ACHN (cell line): ENCODE measurements around the gene MTARC1.

ENCODE experiments used
- DNase-seq: peaks from one replicate; pipeline ENCODE4 v3.0.0-alpha.2; 2015
- in situ Hi-C: cut with HindIII; loops from 2 replicates; pipeline ENCODE4 v1.10.0; 2017; ENCODE audit warnings: low sequenced_read_pairs, low pct_ligation_motif_present, low pct_unique_long_range_greater_than_20kb

The MTARC1 gene

DNA sequence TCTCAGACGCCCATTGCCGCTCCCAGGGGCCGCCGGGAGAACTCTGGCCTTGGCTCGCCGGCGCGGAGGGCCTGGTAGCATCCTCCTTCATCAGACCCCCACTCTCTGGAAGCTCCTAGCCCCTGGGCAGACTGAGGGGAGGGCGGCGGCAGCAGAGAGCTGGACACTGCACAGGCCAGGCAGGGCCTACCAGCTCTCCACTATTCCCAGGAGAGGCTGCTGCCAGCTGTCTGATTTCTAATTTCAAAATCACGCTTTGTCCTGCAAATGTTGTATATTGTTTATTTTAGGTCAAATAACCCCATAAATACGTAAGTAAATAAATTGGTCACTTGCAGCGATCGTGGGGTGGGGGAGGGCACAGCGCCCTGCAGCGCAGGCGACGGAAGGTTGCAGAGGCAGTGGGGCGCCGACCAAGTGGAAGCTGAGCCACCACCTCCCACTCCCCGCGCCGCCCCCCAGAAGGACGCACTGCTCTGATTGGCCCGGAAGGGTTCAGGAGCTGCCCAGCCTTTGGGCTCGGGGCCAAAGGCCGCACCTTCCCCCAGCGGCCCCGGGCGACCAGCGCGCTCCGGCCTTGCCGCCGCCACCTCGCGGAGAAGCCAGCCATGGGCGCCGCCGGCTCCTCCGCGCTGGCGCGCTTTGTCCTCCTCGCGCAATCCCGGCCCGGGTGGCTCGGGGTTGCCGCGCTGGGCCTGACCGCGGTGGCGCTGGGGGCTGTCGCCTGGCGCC is at the start of gene MTARC1:
TSS of gene MTARC1 (plus strand) at position 577 of the 732 bp plus-strand sequence. CDS start at position 609, 32 bp downstream.
- in situ Hi-C loops, result no loop called here
- DNase-seq, result peak; percentile 79

DNA sequence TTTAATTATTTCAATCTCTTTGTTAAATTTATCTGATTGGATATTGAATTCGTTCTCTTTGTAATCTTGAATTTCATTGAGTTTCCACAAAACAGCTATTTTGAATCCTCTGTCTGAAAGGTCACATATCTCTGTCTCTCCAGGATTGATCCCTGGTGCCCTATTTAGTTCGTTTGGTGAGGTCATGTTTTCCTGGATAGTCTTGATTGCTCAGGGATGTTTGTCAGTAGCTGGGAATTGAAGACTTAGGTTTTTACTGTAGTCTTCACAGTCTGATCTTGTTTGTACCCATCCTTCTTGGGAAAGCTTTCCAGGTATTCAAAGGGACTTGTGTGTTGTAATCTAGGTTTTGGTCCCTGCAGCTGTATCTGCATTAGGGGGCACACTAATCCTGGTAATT is 45.4 kb upstream of the MTARC1 start:
- no peak for DNase-seq
- in situ Hi-C loops, result no loop called here

GRCh38 chr1:220741825-220742224 is 44.9 kb upstream of the MTARC1 start:
- DNase-seq, result no peak
- in situ Hi-C loops, result no loop called here

- in situ Hi-C loops, result no loop called here
- no peak for DNase-seq
Measured at GRCh38 chr1:220742520-220742919, 44.2 kb upstream of the MTARC1 start.

- no peak for DNase-seq
- in situ Hi-C loops, result no loop called here
Measured at GRCh38 chr1:220746851-220747250, 39.9 kb upstream of the MTARC1 start.

DNA sequence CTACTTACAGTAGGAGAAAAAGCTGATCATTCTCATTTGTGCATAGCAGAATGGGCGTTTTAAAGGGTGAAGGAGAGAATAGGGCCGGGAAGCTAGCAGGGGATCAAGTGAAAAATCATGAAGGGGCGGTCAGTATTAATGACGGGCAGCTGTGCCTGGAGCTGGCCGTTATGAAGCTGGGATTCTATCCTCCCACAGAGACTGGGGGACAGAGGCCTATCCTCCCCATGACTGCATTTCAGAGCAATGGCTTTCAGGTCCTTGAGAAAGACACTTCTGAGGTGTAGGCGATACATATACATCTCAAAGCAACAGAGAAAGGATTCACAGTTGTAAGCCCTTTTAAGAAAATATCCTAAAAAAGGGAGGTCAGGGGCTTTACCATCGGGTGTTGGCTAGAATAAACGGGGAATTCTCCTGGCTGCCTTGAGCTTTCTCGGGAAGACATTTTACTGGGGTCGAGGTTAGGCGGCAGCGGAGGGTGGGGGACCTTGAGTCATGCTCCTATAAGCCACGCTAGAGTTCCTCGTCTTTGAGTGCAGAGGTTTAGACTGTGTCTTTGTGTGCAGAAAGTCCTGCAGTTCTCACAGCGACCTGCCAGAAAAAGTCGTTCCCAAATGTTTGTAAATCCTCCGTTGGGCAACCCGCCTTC is 39.1 kb upstream of the MTARC1 start:
- no peak for DNase-seq
- in situ Hi-C loops, result no loop called here

DNA sequence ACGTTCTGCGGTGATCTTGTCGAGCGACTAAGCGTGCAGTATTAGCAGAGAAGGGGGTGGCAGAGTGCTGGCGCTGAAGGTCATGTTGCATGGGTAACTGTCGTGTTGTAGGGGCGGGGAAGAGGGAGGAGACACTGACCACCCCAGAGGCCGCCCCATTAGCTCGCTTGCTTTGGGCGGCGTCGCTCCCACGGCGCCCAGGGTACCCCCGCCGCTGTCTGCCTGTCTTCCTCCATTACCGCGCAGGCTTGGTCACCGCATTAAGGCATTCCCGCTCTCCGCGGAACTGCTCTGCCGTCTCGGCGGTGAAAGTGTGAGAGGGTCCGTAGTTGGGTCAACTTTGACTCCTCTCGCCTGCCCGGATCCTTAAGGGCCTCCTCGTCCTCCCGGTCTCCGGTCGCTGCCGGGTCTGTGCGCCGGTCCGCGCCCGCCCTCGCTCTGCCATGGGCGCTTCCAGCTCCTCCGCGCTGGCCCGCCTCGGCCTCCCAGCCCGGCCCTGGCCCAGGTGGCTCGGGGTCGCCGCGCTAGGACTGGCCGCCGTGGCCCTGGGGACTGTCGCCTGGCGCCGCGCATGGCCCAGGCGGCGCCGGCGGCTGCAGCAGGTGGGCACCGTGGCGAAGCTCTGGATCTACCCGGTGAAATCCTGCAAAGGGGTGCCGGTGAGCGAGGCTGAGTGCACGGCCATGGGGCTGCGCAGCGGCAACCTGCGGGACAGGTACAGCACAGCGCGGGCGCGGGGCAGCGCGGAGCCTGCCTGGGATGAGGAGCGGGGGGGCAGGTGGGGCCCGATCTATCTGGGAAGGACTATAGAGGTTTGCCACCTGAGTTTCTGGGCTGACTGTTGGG is 38.4 kb upstream of the MTARC1 start, which contains the start of gene MTARC2:
TSS of gene MTARC2 (plus strand) at position 234 of the 846 bp plus-strand sequence. CDS start at position 444, 210 bp downstream.
- peak; percentile 83 for DNase-seq
- in situ Hi-C loops, result no loop called here

DNA sequence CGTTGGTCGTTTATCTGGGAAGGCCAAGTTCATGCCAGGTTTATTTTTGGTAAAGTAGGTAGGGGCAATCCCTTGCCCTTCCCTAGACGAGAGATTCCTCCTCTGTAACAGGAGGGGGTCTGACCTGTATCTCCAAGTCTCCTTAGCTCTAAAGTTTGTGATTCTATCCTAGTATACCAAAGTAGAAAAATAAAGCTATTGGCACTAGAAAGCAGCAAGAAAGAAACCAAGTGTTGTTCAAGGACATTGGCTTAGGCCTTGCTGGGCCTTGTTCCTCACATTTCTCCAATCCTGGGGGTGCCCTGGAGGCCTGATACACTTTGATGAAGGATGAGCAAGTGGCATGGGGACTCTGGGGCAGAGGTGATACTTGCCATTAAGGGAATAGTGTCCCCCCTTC is 37.8 kb upstream of the MTARC1 start:
- in situ Hi-C loops, result no loop called here
- DNase-seq, result no peak

- in situ Hi-C loops, result no loop called here
- no peak for DNase-seq
Measured at GRCh38 chr1:220750131-220750515, 36.6 kb upstream of the MTARC1 start.

- no peak for DNase-seq
- in situ Hi-C loops, result no loop called here
Measured at GRCh38 chr1:220751111-220751510, 35.6 kb upstream of the MTARC1 start.

DNA sequence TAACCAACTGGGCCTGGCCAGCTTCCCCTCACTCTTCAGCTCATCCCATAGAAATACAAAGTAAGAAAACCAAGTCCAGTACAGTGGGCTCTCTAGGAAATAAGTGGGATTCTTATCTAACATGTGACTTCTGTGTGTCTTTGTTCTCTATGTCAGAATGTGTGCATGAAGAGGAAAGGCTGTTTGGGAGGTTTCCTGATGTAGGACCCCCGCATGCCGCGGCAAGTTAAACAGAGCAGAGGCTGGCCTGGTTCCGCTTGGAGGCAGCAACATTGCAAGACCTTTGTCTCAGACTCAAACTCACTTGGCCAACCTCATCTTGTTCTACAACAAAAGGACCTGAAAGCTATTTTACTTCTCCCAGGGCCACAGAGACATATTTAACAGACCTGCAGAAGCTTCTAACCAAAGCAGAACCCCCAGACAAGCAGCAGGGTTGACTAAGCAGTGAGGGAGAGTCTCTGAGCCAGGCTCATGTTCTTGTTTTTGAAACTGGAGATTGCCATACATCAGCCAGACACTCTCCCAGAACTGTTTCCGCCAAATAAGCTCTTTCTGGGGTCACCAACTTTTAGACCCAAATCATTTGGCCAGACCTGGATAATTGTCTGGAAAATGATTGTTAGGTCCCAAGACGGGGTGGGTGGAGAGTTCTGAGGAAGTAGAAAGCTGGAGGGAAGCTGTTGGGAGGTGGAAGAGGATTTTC is 32.3 kb upstream of the MTARC1 start:
- in situ Hi-C loops, result no loop called here
- DNase-seq, result no peak

DNA sequence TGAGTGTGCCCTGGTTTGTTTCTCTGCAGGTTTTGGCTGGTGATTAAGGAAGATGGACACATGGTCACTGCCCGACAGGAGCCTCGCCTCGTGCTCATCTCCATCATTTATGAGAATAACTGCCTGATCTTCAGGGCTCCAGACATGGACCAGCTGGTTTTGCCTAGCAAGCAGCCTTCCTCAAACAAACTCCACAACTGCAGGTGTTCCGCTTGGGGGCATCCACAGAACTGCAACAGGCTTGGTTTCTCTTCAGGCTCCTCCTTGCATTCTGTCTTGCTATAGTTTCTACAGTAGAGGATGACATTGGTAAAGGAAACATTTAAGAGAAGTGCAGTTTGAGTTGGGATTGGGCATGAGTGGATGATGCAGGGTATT is 31.8 kb upstream of the MTARC1 start:
- no peak for DNase-seq
- in situ Hi-C loops, result no loop called here

DNA sequence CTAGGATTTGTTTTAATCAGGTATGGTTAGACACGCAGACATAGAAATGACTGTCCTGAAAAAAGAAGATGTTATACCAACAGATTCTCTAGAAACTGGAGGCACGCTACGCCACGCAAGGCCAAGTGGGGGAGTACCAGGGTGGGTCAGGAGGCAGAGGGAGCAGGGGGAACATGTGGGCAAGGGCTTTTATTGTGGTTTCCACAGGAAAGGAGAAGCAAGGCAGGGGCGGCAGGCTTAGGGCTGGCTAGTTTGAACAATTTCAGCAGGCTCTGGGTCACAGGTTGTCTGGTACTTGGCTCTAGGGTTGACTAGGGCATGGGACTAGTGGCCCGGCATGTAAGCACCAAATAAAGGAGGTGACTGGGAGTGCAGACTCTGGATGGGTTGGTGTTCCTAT is 31.4 kb upstream of the MTARC1 start:
- in situ Hi-C loops, result no loop called here
- DNase-seq, result no peak

DNA sequence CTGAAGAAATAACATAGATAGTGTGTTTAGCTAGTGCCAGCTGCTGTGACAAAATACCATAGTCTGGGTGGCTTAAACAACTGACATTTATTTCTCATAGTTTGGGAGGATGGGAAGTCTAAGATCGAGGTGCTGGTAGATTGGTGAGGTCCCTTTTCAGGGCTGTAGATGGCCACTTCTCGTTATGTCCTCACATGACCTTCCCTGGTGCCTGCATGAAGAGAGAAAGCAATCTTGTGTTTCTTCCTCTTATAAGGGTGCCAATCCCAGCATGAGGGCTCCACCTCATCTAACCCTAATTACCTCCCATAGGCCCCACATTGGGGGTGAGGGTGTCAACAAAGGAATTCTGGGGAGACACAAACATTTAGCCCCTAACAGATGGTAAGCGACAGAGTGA is 29.3 kb upstream of the MTARC1 start:
- in situ Hi-C loops, result no loop called here
- no peak for DNase-seq

DNA sequence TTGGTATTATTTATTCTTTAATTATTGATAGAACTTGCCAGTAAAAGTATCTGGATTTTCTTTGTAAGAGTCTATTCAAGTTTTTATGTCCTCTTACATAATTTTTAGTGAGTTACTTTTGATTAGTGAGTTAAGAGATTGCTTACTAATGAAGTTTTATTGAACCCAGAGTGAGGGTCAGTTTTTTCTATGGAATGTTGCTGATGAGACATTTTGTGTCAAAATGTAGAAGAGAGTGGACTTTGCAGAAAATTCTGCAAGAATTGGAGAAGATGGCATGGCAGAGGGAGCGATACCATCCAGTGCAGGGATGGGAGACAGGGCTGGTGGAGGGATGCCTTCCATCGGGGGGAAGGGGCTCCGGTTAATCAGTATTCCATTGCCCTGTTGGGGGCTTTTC is 27.6 kb upstream of the MTARC1 start:
- DNase-seq, result no peak
- in situ Hi-C loops, result no loop called here

- no peak for DNase-seq
- in situ Hi-C loops, result no loop called here
Measured at GRCh38 chr1:220761688-220762427, 24.9 kb upstream of the MTARC1 start.

DNA sequence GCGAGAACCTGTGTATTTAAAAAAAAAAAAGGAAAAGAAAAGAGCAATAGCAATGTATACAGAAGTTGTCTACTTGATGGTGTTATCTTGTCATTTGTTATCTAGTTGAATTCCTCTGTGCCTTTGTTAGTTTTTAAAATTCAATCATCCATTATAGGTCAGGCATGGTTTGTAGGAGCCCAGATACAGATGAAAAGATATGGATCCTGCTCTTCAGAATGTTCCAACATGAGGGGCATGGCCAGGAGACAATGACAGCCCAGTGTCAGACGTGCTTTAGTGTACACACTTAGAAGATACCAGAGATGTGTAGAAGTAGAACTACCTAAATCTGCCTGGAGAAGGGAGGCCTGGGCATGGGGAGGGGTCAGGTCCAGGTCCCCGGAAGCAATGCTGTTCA is 22.0 kb upstream of the MTARC1 start:
- DNase-seq, result no peak
- in situ Hi-C loops, result no loop called here
